GM11168 (cell line): ENCODE data around the gene DCXR.

Experiments used
- in situ Hi-C: fragments of 300-500 bp; cut with MboI; formaldehyde crosslinking; loops from one replicate; pipeline ENCODE4 v1.12.0; 2022; ENCODE audit warnings: low sequenced_read_pairs; ENCODE audit not compliant: unreplicated experiment

Gene DCXR

DNA sequence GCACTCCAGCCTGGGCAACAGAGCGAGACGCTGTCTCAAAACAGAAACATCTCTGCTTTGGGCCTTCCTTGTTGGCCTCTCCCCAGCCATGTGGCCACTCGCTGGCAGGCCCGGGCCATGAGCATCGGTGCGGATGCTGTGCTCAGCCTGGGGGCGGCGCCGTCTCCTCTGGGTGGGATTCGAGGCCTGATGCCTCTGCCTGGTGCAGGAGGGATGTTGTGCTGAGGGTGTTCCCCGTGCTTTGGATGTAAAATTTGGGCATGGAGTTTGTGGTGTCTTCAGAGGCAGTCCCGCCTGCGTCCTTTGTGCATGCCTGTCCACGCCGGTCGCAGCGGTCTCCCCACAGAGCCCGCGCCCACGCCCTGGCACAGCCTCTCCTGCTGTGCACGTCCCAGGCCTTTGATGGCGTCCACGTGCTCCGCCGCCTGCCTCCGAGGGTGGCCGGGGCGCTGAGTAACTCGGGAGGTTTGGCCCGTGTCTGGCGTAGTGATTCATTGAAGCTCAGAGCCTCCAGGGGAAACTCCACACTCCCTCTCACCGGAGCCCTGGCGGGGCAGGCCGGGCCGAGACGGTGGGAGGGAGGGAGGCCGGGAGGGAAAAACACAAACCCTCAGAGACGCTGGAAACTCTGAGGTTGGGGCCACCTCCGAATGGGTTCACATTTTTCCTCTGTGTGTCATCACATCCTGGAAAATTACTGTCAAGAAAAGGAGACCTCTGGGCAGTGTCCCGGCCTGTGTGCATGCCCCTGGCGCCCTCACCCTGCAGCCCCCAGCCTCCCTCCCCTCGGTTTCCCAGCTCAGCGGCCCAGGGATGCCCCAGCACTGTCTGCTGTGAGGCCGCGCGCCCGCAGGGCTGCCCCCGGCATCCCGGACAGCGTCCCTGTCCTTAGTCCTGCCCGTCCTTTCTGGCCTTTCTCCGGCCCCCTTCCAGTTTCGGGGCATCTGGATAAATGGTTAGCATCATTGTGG lies 33.8 kb downstream of the DCXR start:
- in situ Hi-C loops = no loop called here

DNA sequence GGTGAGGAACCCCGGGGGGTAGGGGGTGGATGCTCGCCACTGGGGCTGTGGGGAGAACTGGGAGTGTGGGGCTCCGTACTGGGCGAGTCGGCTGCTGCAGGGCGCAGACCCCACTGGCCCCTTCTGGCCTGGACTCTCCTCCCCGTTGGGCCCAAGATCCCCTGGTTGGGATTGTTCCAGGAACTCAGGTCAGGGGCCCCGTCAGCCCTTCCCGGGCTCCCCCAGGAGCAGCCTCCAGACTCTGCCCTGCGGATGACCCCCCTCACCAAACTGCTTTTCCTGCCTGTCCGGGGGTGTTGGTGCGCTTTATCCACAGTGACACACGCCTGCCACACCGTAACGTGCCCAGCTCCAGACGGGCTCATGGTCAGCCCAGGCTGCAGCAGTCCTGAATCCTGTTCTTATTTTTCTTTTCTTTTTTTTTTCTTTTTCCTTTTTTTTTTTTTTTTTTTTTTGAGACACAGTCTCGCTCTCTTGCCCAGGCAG lies 35.9 kb downstream of the DCXR start:
- in situ Hi-C loops = no loop called here

DNA sequence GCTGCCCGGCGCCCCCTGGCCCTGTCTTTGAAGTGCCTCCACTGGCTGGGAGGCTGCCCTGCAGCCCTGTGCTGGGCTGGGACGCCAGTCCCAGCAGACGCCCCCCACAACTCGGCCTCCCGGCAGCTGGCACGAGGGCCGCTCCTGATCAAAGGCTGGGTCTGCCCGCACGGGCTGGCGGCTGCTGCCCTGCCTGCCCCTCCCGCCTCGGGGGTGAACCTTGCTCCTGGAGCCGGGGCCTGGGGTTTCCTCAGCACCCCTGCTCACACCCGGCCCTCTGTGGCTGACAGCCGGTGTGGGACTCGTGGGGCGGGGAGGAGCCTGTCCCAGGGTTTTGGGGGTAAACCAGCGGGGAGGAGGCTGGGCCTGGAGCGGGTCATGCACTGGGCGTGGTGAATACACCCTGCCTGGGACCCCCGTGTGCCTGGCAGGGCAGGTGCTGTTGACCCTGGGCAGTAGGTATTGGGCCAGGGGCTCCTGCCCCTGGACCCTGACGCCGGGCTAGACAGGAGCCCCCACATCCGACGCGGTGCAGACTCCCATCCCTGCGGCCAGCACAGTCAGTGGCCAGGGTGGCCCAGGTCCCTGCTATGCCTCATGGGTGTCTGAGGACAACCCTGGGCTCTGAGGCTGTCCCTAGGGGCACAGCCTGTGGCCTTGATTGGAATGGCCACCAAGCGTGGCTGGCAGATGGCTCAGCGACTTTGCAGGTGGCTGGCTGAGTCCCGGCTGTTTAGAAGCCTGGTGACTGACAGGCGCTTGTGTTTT lies 36.5 kb downstream of the DCXR start:
- in situ Hi-C loops = no loop called here

DNA sequence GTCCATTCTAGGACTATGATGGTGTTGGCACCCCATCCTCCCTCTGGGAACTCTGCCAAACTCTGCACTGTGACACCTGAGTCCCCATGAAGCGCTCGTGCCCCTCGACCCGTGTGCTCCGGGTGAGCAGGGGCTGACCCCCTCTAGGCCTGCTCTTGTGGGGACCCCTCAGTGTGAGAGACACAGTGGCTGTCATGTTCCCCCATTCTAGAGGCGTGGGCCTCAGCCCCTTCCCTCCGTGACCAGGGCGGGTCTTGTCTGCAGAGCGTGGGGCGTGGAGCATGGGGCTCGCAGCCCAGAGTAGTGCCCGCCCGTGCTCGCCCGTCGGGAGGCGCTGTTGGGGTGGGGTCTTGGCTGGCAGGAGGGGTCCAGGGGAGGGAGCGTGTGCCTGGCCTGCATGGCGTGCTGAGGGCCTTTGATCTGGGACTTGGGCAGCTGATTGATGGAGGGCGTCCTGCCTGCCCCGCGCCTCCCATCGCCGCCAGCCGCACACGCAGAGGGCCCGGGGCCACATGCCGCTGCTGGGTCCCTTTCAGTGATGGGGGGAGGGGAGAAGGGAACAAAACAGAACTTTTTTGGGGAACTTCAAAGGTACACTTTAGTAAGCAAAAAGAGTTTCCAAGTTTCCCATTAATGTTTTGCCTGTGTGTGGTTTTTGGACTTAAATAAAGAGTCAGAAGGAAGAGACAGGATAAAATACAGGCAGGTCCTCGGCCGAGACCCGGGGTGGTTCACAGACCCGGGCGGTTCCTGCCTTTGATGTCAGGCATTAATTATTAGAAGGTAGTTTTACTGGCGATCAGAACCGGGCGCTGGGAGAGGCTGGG lies 37.3 kb downstream of the DCXR start:
- in situ Hi-C loops = no loop called here

DNA sequence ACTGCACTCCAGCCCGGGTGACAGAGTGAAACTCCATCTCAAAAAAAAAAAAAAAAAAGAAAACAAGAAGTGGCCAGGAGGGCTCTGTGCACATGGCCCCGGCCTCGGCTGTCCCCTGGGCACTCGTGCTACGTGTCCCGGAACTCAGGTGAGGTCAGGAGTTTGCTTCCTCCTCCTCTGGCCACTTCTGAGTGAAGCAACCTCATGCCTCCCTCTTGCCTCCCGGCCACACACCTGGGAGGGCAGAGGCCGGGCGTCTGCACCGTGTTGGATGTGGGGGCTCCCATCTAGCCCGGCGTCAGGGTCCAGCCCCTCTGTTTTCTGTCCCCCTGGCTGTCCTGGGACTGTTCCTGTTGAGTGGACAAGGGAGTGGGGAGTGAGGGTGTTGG lies 37.9 kb downstream of the DCXR start:
- in situ Hi-C loops = no loop called here

DNA sequence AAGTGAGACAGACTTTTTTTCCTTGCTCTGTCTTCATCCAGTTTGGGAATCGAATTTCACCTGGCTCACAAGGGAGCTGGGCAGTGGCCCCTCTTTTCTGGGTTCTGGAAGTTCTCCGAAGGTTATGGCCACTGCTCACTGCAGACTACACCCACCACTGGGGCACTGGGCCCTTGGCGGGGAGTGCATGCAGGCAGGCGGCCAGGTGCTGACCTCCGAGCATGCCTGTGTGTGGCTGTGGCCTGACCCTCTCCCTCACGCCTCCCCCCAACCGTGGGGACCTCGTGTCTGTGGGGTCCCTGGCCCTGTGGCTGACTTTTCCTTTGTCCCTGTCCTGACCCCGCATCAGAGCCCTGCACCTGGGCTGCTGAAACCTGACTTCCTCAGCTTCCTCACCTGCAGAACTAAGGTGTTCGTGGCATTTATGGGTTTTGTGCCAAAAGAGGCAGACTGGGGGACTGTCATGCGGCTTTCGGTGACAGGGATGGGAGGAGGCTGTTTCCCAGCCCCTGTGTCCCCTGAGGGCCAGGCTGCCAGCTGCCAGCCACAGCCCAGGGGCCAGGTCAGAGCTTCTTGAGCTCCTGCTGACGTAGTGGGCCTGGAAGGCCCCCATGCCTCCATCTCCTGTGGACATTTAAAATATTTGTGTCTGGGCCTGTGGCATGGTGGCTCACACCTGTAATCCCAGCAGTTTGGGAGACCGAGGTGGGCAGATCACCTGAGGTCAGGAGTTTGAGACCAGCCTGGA lies 38.6 kb downstream of the DCXR start:
- in situ Hi-C loops = no loop called here

GRCh38 chr17:81998212-81998611 lies 39.3 kb downstream of the DCXR start:
- in situ Hi-C loops = no loop called here

DNA sequence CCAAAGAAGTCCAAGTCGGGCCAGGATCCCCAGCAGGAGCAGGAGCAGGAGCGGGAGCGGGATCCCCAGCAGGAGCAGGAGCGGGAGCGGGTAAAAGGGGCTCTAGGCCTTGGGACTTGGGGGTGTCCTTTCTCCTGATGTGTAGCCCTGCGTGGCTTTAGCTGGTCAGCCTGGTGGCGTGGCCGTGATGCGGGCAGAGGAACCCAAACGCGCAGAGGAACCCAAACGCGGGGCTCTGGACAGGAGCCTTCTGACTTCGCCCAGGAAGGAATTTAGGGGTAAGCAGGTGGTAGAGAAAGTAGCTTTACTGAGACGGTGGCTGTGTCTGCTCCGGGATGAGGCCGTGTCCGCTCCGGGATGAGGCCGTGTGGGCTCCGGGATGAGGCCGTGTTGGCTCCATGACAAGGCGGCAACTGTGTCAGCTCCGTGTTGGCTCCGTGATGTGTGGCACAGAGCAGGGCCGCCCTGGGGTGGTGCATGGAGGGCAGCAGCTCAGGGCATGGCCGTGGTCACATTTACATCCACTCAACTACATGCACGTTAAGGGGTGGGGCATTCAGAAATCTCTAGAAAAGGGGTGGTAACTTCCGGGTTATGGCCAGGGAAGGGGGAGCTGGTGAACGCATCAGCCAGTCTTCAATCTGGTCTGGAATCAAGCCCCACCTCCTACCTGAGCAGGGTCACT lies 40.6 kb downstream of the DCXR start:
- in situ Hi-C loops = no loop called here

GRCh38 chr17:81996232-81996756 lies 41.2 kb downstream of the DCXR start:
- in situ Hi-C loops = no loop called here

- in situ Hi-C loops = no loop called here
Measured at GRCh38 chr17:81995463-81996231, 41.9 kb downstream of the DCXR start.

- in situ Hi-C loops = no loop called here
Measured at GRCh38 chr17:81994593-81995462, 42.7 kb downstream of the DCXR start.

GRCh38 chr17:81993729-81994592 lies 43.5 kb downstream of the DCXR start:
- in situ Hi-C loops = no loop called here

GRCh38 chr17:81992306-81993102 lies 45.0 kb downstream of the DCXR start:
- in situ Hi-C loops = no loop called here

DNA sequence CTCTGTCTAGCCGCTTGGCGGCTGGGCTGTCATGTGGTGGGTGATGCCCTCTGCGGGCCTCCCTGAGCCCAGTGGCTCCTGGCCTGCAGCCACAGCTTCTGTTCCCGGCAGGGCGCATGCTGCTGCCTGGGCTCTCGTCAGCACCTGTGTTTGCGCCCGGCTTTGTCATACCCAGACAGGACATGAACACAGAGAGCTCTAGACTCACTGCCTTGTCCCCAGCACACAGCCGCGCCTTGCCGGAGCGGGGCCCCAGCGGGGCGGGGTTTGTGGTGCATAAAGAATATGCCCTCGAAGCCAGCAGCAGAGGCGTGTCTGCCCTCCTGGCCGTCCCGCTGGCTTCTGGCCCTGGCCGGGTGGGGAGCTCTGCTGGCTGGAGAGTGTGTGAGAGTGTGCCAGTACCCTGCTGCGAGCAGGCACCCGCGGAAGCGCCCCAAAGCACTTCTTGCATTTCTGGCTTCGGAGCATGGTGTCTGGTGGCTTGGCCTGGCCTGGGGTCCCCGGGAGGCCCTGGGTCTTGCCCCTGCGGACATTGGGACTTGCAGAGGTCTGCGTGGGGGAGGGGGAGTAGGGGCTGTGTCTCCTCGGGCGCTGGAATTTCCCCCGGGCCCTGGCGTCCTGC lies 45.7 kb downstream of the DCXR start:
- in situ Hi-C loops = no loop called here
